ENCODE measurements around the gene TTF2. TPM values are rescaled to one million over a fixed set of nuclear protein-coding genes. Genes with fewer than 3 reads are reported as not detected.
"Not testable (repeated sequence)": the region's sequence is repeated elsewhere in the genome, so short reads cannot be mapped to it uniquely, and the experiment has no call there.

Gene TTF2
- polyA plus RNA-seq, 1 donor (not counting 4 experiments of a cell fraction or from before 2014, with no cell fraction given), result 23.0 TPM

DNA sequence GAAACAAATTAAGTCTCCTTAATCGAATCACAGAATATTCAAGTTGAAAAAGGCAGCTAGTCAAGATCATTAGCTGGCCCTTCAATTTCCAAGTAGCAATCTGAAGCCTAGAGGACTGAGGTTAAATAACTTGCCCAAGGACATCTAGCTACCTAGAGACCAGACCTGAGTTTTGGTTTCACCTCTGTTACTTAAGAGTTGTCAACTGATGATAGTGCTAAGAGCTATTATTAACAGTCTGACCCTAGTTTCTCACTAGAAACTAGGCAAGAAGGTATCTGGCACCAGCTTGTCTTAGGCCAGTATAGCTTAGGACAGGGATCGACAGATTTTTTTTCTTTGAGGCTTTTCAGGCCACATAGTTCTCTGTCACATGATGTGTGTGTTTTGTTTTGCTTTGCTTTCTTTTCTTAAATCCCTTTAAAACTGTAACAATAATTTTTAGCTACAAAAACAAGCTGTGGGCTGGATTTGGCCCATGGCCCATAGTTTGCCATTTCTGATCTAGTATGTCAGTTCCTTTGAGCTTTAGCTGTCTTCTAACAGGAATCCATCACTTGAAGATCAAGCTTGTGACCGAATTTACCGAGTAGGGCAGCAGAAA is 38.3 kb downstream of the TTF2 start:
- no peak overlapping the region for H3K4me3 ChIP-seq (ENCODE audit: control insufficient read depth in 2 of 3, extremely low read depth in 1 of 3, insufficient read depth in 2 of 3, low read depth in 1 of 3, low read length in 3 of 3)
- H3K27ac ChIP-seq (ENCODE audit: control insufficient read depth, insufficient read depth, low read length), result no peak overlapping the region
- H3K9ac ChIP-seq (ENCODE audit: control insufficient read depth, extremely low read depth, insufficient read depth, low read length), result no peak overlapping the region
- peaks cover 3 to 28% of the 10 kb centered on the region in 2 experiments for H3K36me3 ChIP-seq (ENCODE audit: control insufficient read depth in 2 of 2, extremely low read depth in 1 of 2, insufficient read depth in 2 of 2, low read length in 2 of 2)
- no peaks in the 10 kb centered on the region for H4K20me1 ChIP-seq (ENCODE audit: control insufficient read depth, extremely low read depth, insufficient read depth, low read length)
- no peak overlapping the region for H3K4me2 ChIP-seq (ENCODE audit: control insufficient read depth, extremely low read depth, insufficient read depth, low read depth, low read length)
- H3K4me1 ChIP-seq (ENCODE audit: control insufficient read depth, extremely low read depth, insufficient read depth, low read length), result peaks cover 11% of the 10 kb centered on the region
- no peak for DNase-seq (ENCODE audit: low read depth, low spot score)
- H3K9me3 ChIP-seq (ENCODE audit: control insufficient read depth, low read depth, low read length), result no peaks in the 10 kb centered on the region
- H3K27me3 ChIP-seq (ENCODE audit: control insufficient read depth, extremely low read depth, insufficient read depth, low read length), result no peaks in the 10 kb centered on the region
- no peaks in the 10 kb centered on the region for H3K9me1 ChIP-seq (ENCODE audit: control insufficient read depth, extremely low read depth, insufficient read depth, low read length)
- H2AFZ ChIP-seq (ENCODE audit: control insufficient read depth, low read length), result no peak overlapping the region
- no peak for FAIRE-seq
- dilution Hi-C loops (cut with MboI; ENCODE audit: extremely low pct_ligation_motif_present, low sequenced_read_pairs), result no loop called here
- TF ChIP-seq, protein P1, sequence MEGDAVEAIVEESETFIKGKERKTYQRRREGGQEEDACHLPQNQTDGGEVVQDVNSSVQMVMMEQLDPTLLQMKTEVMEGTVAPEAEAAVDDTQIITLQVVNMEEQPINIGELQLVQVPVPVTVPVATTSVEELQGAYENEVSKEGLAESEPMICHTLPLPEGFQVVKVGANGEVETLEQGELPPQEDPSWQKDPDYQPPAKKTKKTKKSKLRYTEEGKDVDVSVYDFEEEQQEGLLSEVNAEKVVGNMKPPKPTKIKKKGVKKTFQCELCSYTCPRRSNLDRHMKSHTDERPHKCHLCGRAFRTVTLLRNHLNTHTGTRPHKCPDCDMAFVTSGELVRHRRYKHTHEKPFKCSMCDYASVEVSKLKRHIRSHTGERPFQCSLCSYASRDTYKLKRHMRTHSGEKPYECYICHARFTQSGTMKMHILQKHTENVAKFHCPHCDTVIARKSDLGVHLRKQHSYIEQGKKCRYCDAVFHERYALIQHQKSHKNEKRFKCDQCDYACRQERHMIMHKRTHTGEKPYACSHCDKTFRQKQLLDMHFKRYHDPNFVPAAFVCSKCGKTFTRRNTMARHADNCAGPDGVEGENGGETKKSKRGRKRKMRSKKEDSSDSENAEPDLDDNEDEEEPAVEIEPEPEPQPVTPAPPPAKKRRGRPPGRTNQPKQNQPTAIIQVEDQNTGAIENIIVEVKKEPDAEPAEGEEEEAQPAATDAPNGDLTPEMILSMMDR (optimal IDR thresholded peaks at IDR 0.05 in 1 of 3, IDR thresholded peaks at IDR 0.05 in 1 of 3, conservative IDR thresholded peaks at IDR 0.05 in 1 of 3; ENCODE audit: extremely low read depth in 1 of 3, insufficient read depth in 2 of 3, low read length in 3 of 3), result no peak
- no peak for TF ChIP-seq EZH2 (IDR thresholded peaks at IDR 0.05; ENCODE audit: low read length)
- no peaks in the 10 kb centered on the region for H3K79me2 ChIP-seq (ENCODE audit: control insufficient read depth, insufficient read depth, low read length)

DNA sequence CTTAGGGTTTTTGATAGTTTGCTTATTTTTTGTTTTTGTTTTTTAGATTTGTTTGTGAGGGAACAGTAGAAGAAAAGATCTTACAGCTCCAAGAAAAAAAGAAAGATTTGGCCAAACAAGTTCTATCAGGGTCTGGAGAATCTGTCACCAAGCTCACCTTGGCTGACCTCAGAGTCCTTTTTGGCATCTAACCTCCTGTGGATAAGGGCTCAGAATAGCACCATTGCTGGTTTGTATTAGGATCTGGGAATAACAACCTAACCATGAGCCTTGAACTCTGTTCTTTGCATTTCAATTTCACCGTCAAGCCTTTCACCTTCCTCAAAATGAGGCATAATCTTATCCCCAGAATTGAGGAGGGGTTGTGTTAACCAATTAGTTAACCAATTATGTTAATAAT is 41.2 kb downstream of the TTF2 start:
- Histone ChIP-seq H3K4me3 (ENCODE audit: control insufficient read depth in 2 of 3, extremely low read depth in 1 of 3, insufficient read depth in 2 of 3, low read depth in 1 of 3, low read length in 3 of 3) (no peak overlapping the region), H3K27me3 (ENCODE audit: control insufficient read depth, extremely low read depth, insufficient read depth, low read length) (no peaks in the 10 kb centered on the region), H3K9me1 (ENCODE audit: control insufficient read depth, extremely low read depth, insufficient read depth, low read length) (no peaks in the 10 kb centered on the region), H3K27ac (ENCODE audit: control insufficient read depth, insufficient read depth, low read length) (no peak overlapping the region), H3K36me3 (ENCODE audit: control insufficient read depth in 2 of 2, extremely low read depth in 1 of 2, insufficient read depth in 2 of 2, low read length in 2 of 2) (peaks cover 5 to 22% of the 10 kb centered on the region in 2 experiments), H3K9ac (ENCODE audit: control insufficient read depth, extremely low read depth, insufficient read depth, low read length) (no peak overlapping the region), H3K9me3 (ENCODE audit: control insufficient read depth, low read depth, low read length) (no peaks in the 10 kb centered on the region), H3K4me2 (ENCODE audit: control insufficient read depth, extremely low read depth, insufficient read depth, low read depth, low read length) (no peak overlapping the region), H3K79me2 (ENCODE audit: control insufficient read depth, insufficient read depth, low read length) (no peaks in the 10 kb centered on the region), H3K4me1 (ENCODE audit: control insufficient read depth, extremely low read depth, insufficient read depth, low read length) (no peaks in the 10 kb centered on the region), H4K20me1 (ENCODE audit: control insufficient read depth, extremely low read depth, insufficient read depth, low read length) (no peaks in the 10 kb centered on the region), H2AFZ (ENCODE audit: control insufficient read depth, low read length) (no peak overlapping the region)
- dilution Hi-C loops (cut with MboI; ENCODE audit: extremely low pct_ligation_motif_present, low sequenced_read_pairs), result no loop called here
- TF ChIP-seq EZH2 (IDR thresholded peaks at IDR 0.05; ENCODE audit: low read length), result no peak
- TF ChIP-seq, protein P1 (optimal IDR thresholded peaks at IDR 0.05 in 1 of 3, IDR thresholded peaks at IDR 0.05 in 1 of 3, conservative IDR thresholded peaks at IDR 0.05 in 1 of 3; ENCODE audit: extremely low read depth in 1 of 3, insufficient read depth in 2 of 3, low read length in 3 of 3), result no peak
- DNase-seq (ENCODE audit: low read depth, low spot score) (no peak), FAIRE-seq (no peak)

DNA sequence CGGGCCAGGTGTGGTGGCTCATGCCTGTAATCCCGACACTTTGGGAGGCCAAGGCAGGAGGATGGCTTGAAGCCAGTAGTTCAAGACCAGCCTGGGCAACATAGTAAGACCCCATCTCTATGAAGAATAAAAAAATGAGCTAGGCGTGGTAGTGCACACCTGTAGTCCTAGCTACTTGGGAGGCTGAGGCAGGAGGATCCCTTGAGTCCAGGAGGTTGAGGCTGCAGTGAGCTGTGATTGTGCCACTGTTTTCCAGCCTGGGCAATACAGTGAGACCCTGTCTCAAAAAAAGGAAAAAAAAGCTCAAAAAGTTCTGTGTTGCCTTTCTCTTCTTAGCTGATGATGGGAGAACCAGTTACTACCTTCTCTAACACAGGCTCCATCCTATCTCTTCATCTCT is 41.7 kb downstream of the TTF2 start:
- H3K4me1 ChIP-seq (ENCODE audit: control insufficient read depth, extremely low read depth, insufficient read depth, low read length); H3K9me3 ChIP-seq (ENCODE audit: control insufficient read depth, low read depth, low read length); H3K9me1 ChIP-seq (ENCODE audit: control insufficient read depth, extremely low read depth, insufficient read depth, low read length); H3K4me3 ChIP-seq (ENCODE audit: control insufficient read depth in 2 of 3, extremely low read depth in 1 of 3, insufficient read depth in 2 of 3, low read depth in 1 of 3, low read length in 3 of 3); FAIRE-seq; H3K9ac ChIP-seq (ENCODE audit: control insufficient read depth, extremely low read depth, insufficient read depth, low read length); DNase-seq (ENCODE audit: low read depth, low spot score); dilution Hi-C loops (cut with MboI; ENCODE audit: extremely low pct_ligation_motif_present, low sequenced_read_pairs); H3K79me2 ChIP-seq (ENCODE audit: control insufficient read depth, insufficient read depth, low read length); H3K27ac ChIP-seq (ENCODE audit: control insufficient read depth, insufficient read depth, low read length); H3K27me3 ChIP-seq (ENCODE audit: control insufficient read depth, extremely low read depth, insufficient read depth, low read length); H2AFZ ChIP-seq (ENCODE audit: control insufficient read depth, low read length); H4K20me1 ChIP-seq (ENCODE audit: control insufficient read depth, extremely low read depth, insufficient read depth, low read length); H3K4me2 ChIP-seq (ENCODE audit: control insufficient read depth, extremely low read depth, insufficient read depth, low read depth, low read length): not testable (repeated sequence)
- H3K36me3 ChIP-seq (ENCODE audit: control insufficient read depth in 2 of 2, extremely low read depth in 1 of 2, insufficient read depth in 2 of 2, low read length in 2 of 2), result peaks cover 5 to 22% of the 10 kb centered on the region in 2 experiments

Measured in keratinocyte (primary cell).